ENCODE data around the gene RPL29.
A peak's percentile ranks its signal among the peaks of the same experiment; 100 is the strongest.

Gene RPL29

GRCh38 chr3:51971350-51971749 is 24.3 kb downstream of the RPL29 start:
- no peak overlapping the region for H3K4me3 ChIP-seq (ENCODE audit: low read depth, low read length)
- TF ChIP-seq CTCF (IDR thresholded peaks at IDR 0.05; ENCODE audit: borderline replicate concordance, insufficient read depth, low read depth, low read length) = no peak

GRCh38 chr3:51970606-51971300 is 24.9 kb downstream of the RPL29 start:
- TF ChIP-seq CTCF (IDR thresholded peaks at IDR 0.05; ENCODE audit: borderline replicate concordance, insufficient read depth, low read depth, low read length) = no peak
- no peak overlapping the region for H3K4me3 ChIP-seq (ENCODE audit: low read depth, low read length)

GRCh38 chr3:51969841-51970240 is 25.9 kb downstream of the RPL29 start:
- H3K4me3 ChIP-seq (ENCODE audit: low read depth, low read length) = no peak overlapping the region
- no peak for TF ChIP-seq CTCF (IDR thresholded peaks at IDR 0.05; ENCODE audit: borderline replicate concordance, insufficient read depth, low read depth, low read length)

GRCh38 chr3:51968883-51969678 is 26.6 kb downstream of the RPL29 start:
- TF ChIP-seq CTCF (IDR thresholded peaks at IDR 0.05; ENCODE audit: borderline replicate concordance, insufficient read depth, low read depth, low read length) = no peak
- no peak overlapping the region for H3K4me3 ChIP-seq (ENCODE audit: low read depth, low read length)

- no peak for TF ChIP-seq CTCF (IDR thresholded peaks at IDR 0.05; ENCODE audit: borderline replicate concordance, insufficient read depth, low read depth, low read length)
- peak overlapping the region; percentile 62 for H3K4me3 ChIP-seq (ENCODE audit: low read depth, low read length)
These were observed 27.4 kb downstream of the RPL29 start for GRCh38 chr3:51968170-51968775.

GRCh38 chr3:51967384-51968169 is 28.1 kb downstream of the RPL29 start, which contains the start of gene PCBP4:
Gene PCBP4 (minus strand): TSS chr3:51967454. CDS start chr3:51961240, 6,214 bp downstream.
- H3K4me3 ChIP-seq (ENCODE audit: low read depth, low read length) = peak within 1 kb of the TSS; percentile 62
- no peak for TF ChIP-seq CTCF (IDR thresholded peaks at IDR 0.05; ENCODE audit: borderline replicate concordance, insufficient read depth, low read depth, low read length)

Data from GM12875 (cell line).